K562 (cell line): Measurements from ENCODE around the gene NTRK1. TPM values are rescaled to one million over a fixed set of nuclear protein-coding genes. Genes with fewer than 3 reads are reported as not detected.

ENCODE experiments used
- CC2D1A ChIP-seq: fragments of 450-650 bp; IDR thresholded peaks from 2 replicates; pipeline ENCODE4 v1.6.1; 2017; ENCODE audit warnings: mild to moderate bottlenecking
- CTCFL ChIP-seq: IDR thresholded peaks from 2 replicates; pipeline ENCODE4 v1.6.1; 2011; ENCODE audit warnings: borderline replicate concordance, low read depth, mild to moderate bottlenecking, moderate library complexity, low read length; ENCODE audit not compliant: insufficient read depth, poor library complexity, severe bottlenecking
- CUX1 ChIP-seq: fragments of 200-800 bp; sonication (Bioruptor generic); IDR thresholded peaks from 2 replicates; pipeline ENCODE4 v1.6.1; 2016; ENCODE audit warnings: missing genetic modification characterization, missing compliant biosample characterization
- DACH1 ChIP-seq: fragments of 450-650 bp; IDR thresholded peaks from 2 replicates; pipeline ENCODE4 v1.6.1; 2018; ENCODE audit not compliant: partially characterized antibody
- NBN ChIP-seq: fragments of 450-650 bp; IDR thresholded peaks from 2 replicates; pipeline ENCODE4 v1.6.1; 2016; ENCODE audit warnings: low read depth, mild to moderate bottlenecking
- NFYB ChIP-seq: IDR thresholded peaks from 2 replicates; pipeline ENCODE4 v1.6.1; 2011; ENCODE audit warnings: mild to moderate bottlenecking, moderate library complexity; ENCODE audit not compliant: insufficient read length; ENCODE audit errors: extremely low read depth
- PHF20 ChIP-seq: fragments of 450-650 bp; IDR thresholded peaks from 2 replicates; pipeline ENCODE4 v1.6.1; 2018; ENCODE audit not compliant: partially characterized antibody
- SMARCA4 ChIP-seq: fragments of 450-650 bp; IDR thresholded peaks from 2 replicates; pipeline ENCODE4 v1.6.1; 2016
- TSC22D4 ChIP-seq: fragments of 450-650 bp; IDR thresholded peaks from 2 replicates; pipeline ENCODE4 v1.6.1; 2016; ENCODE audit warnings: missing genetic modification characterization, missing biosample characterization, control low read depth
- UBTF ChIP-seq, 2 experiments: IDR thresholded peaks; 2 replicates each; pipeline ENCODE4 v1.6.1; 2012; ENCODE audit warnings: improper control_type of control experiment in 2 of 2, low read depth in 2 of 2, low read length in 2 of 2, borderline replicate concordance in 1 of 2
- ZKSCAN3 ChIP-seq: fragments of 250-450 bp; sonication (Bioruptor Pico); IDR thresholded peaks from 2 replicates; pipeline ENCODE4 v1.4.0; 2020
- ZNF282 ChIP-seq: sonication (generic); formaldehyde crosslinking; IDR thresholded peaks from 2 replicates; pipeline ENCODE4 v1.8.1; 2023; ENCODE audit warnings: missing genetic modification reagents
- ZNF592 ChIP-seq: fragments of 450-650 bp; IDR thresholded peaks from 2 replicates; pipeline ENCODE4 v1.6.1; 2017; ENCODE audit warnings: antibody characterized with exemption, mild to moderate bottlenecking
- polyA plus RNA-seq, 8 experiments: library from polyadenylated mRNA; depleted of rRNA in 4 of 8; stranded (reverse) in 5 of 8; unstranded in 3 of 8; fragments of >200 nt; fragmentation: Nextera tagmentation in 2 of 8; fragmentation: Illumina TruSeq in 1 of 8; extraction: Ambion mirVana in 2 of 8; extraction: Trizol in 1 of 8; gene quantifications; 2 replicates each; pipeline versions ENCODE4 v1.2.1 to v1.2.3, GENCODE V29; 2011 to 2014; ENCODE audit warnings: inconsistent platforms in 1 of 8, missing spikeins in 1 of 8
- total RNA-seq, 7 experiments: library from RNA; depleted of rRNA in 6 of 7; stranded (reverse); fragments of >200 nt in 6 of 7; fragmentation: Illumina TruSeq in 2 of 7; extraction: Trizol in 2 of 7; gene quantifications; 2 replicates each; pipeline versions ENCODE4 v1.2.1 to v1.2.3, GENCODE V29; 2011 to 2021; ENCODE audit warnings: low replicate concordance in 1 of 7

Gene NTRK1
- total and polyA plus RNA-seq, 9 of the 15 experiments (the other 6 are each of a cell fraction or from before 2014, with no cell fraction given), result 0.46 to 30.0 (median 7.9) TPM

- TF ChIP-seq NBN (peak; percentile 31; the same call in 1 of the 2 replicates), NFYB (no peak), TSC22D4 (tag) (no peak), CTCFL (peak; percentile 81), ZNF592 (peak; percentile 98), PHF20 (peak; percentile 61), ZKSCAN3 (no peak), SMARCA4 (no peak), ZNF282 (CRISPR knock-in tag) (no peak), CC2D1A (no peak), CUX1 (no peak), UBTF (IDR thresholded peaks at IDR 0.05; ENCODE audit: borderline replicate concordance in 1 of 2, low read depth in 2 of 2, low read length in 2 of 2) (peak; percentile 88 to 92; a peak in 3 of 4 replicates), DACH1 (peak; percentile 36)
Measured at GRCh38 chr1:156813750-156814570, 46.7 kb upstream of the NTRK1 start (continued).
